K562 (cell line): ENCODE measurements around the gene LTBP4. TPM values are rescaled to one million over a fixed set of nuclear protein-coding genes. Genes with fewer than 3 reads are reported as not detected.

Experiments
- ASH1L ChIP-seq: fragments of 450-650 bp; IDR thresholded peaks from 2 replicates; pipeline ENCODE4 v1.6.1; 2018; ENCODE audit warnings: borderline replicate concordance, mild to moderate bottlenecking, low read depth; ENCODE audit not compliant: partially characterized antibody
- BCOR ChIP-seq: fragments of 450-650 bp; IDR thresholded peaks from 2 replicates; pipeline ENCODE4 v1.6.1; 2016
- CBX1 ChIP-seq: sonication (generic); IDR thresholded peaks from 2 replicates; pipeline ENCODE4 v1.6.1; 2016; ENCODE audit warnings: antibody characterized with exemption, low read depth, mild to moderate bottlenecking
- FUS ChIP-seq: fragments of 200-400 bp; formaldehyde crosslinking; optimal IDR thresholded peaks from 2 replicates; pipeline ENCODE3; 2017; ENCODE audit warnings: low read depth, low read length
- HEY1 ChIP-seq: fragments of 250-450 bp; sonication (Bioruptor Pico); IDR thresholded peaks from 2 replicates; pipeline ENCODE4 v1.5.0; 2020; ENCODE audit warnings: mild to moderate bottlenecking, moderate library complexity, borderline replicate concordance
- MTA2 ChIP-seq: fragments of 450-650 bp; IDR thresholded peaks from 2 replicates; pipeline ENCODE4 v1.6.1; 2016; ENCODE audit warnings: low read depth
- NBN ChIP-seq: fragments of 450-650 bp; IDR thresholded peaks from 2 replicates; pipeline ENCODE4 v1.6.1; 2016; ENCODE audit warnings: low read depth, mild to moderate bottlenecking
- NFXL1 ChIP-seq: fragments of 450-650 bp; formaldehyde crosslinking; IDR thresholded peaks from 2 replicates; pipeline ENCODE4 v1.4.0; 2021; ENCODE audit warnings: mild to moderate bottlenecking
- PTBP1 ChIP-seq: fragments of 200-400 bp; formaldehyde crosslinking; IDR thresholded peaks from 2 replicates; pipeline ENCODE4 v1.6.1; 2017; ENCODE audit warnings: low read depth, low read length
- RBM22 ChIP-seq: fragments of 200-400 bp; formaldehyde crosslinking; IDR thresholded peaks from 2 replicates; pipeline ENCODE4 v1.6.1; 2018; ENCODE audit warnings: low read length, low read depth; ENCODE audit not compliant: poor library complexity, severe bottlenecking
- SMARCA5 ChIP-seq: fragments of 450-650 bp; IDR thresholded peaks from 2 replicates; pipeline ENCODE4 v1.6.1; 2016
- SMARCB1 ChIP-seq: IDR thresholded peaks from 2 replicates; pipeline ENCODE4 v1.6.1; 2011; ENCODE audit warnings: improper control_type of control experiment, low read depth; ENCODE audit not compliant: insufficient read length
- SRSF9 ChIP-seq: fragments of 200-400 bp; formaldehyde crosslinking; IDR thresholded peaks from 2 replicates; pipeline ENCODE4 v1.6.1; 2017; ENCODE audit warnings: low read depth, low read length, borderline replicate concordance
- TRIM28 ChIP-seq: fragments of 450-650 bp; IDR thresholded peaks from 2 replicates; pipeline ENCODE4 v1.6.1; 2017
- ZBTB7A ChIP-seq: IDR thresholded peaks from 2 replicates; pipeline ENCODE4 v1.6.1; 2011; ENCODE audit warnings: low read depth, mild to moderate bottlenecking, low read length, moderate library complexity, borderline replicate concordance; ENCODE audit not compliant: control insufficient read depth
- ZC3H8 ChIP-seq: fragments of 450-650 bp; IDR thresholded peaks from 2 replicates; pipeline ENCODE4 v1.6.1; 2017
- ZFX ChIP-seq: sonication (generic); formaldehyde crosslinking; IDR thresholded peaks from 2 replicates; pipeline ENCODE4 v1.8.0; 2022; ENCODE audit warnings: mild to moderate bottlenecking, missing genetic modification reagents, moderate library complexity
- ZNF121 ChIP-seq: sonication (generic); formaldehyde crosslinking; conservative IDR thresholded peaks from 2 replicates; pipeline ENCODE4 v1.8.0; 2022; ENCODE audit warnings: missing genetic modification reagents
- polyA plus RNA-seq, 8 experiments: library from polyadenylated mRNA; depleted of rRNA in 4 of 8; stranded (reverse) in 5 of 8; unstranded in 3 of 8; fragments of >200 nt; fragmentation: Nextera tagmentation in 2 of 8; fragmentation: Illumina TruSeq in 1 of 8; extraction: Ambion mirVana in 2 of 8; extraction: Trizol in 1 of 8; gene quantifications; 2 replicates each; pipeline versions ENCODE4 v1.2.1 to v1.2.3, GENCODE V29; 2011 to 2014; ENCODE audit warnings: inconsistent platforms in 1 of 8, missing spikeins in 1 of 8
- total RNA-seq, 7 experiments: library from RNA; depleted of rRNA in 6 of 7; stranded (reverse); fragments of >200 nt in 6 of 7; fragmentation: Illumina TruSeq in 2 of 7; extraction: Trizol in 2 of 7; gene quantifications; 2 replicates each; pipeline versions ENCODE4 v1.2.1 to v1.2.3, GENCODE V29; 2011 to 2021; ENCODE audit warnings: low replicate concordance in 1 of 7
- TF ChIP-seq, protein P1 (sequence below): sonication (generic); formaldehyde crosslinking; IDR thresholded peaks from 2 replicates; pipeline ENCODE4 v1.8.1; 2023; ENCODE audit warnings: missing genetic modification reagents, mild to moderate bottlenecking, borderline replicate concordance
- TF ChIP-seq, protein P2 (sequence below): IDR thresholded peaks from 3 replicates; pipeline ENCODE4 v1.6.1; 2011; ENCODE audit warnings: borderline replicate concordance, mild to moderate bottlenecking; ENCODE audit not compliant: insufficient read length, insufficient read depth
- TF ChIP-seq, protein P3 (sequence below): IDR thresholded peaks from 2 replicates; pipeline ENCODE4 v1.6.1; 2016; ENCODE audit warnings: missing genetic modification characterization, missing compliant biosample characterization
- TF ChIP-seq, protein P4 (sequence below): fragments of 250-450 bp; sonication (Bioruptor Pico); IDR thresholded peaks from 2 replicates; pipeline ENCODE4 v1.8.0; 2021; ENCODE audit warnings: borderline replicate concordance, mild to moderate bottlenecking, moderate library complexity; ENCODE audit not compliant: poor library complexity, severe bottlenecking

Gene LTBP4
- total and polyA plus RNA-seq, 9 of the 15 experiments (the other 6 are each of a cell fraction or from before 2014, with no cell fraction given) = 0.35 to 160 (median 31.6) TPM

DNA sequence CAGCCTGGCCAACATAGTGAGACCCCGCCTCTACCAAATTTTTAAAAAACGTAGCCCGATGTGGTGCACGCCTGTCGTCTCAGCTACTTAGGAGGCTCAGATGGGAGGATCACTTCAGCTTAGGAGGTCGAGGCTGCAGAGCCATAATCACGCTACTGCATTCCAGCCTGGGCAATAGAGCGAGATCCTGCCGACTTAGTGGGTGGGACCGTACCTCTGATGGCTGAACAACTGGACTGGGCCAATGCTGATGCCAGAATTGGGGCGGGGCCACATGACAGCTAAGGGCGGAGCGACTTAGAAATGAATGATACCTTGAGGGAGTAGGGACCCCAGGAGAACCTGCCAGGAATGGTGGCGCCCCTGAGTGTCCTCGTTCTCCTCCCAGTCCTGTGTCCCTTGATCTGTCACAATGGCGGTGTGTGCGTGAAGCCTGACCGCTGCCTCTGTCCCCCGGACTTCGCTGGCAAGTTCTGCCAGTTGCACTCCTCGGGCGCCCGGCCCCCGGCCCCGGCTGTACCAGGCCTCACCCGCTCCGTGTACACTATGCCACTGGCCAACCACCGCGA, 3.6 kb downstream of the LTBP4 start (continued):
- TF ChIP-seq, protein P1, sequence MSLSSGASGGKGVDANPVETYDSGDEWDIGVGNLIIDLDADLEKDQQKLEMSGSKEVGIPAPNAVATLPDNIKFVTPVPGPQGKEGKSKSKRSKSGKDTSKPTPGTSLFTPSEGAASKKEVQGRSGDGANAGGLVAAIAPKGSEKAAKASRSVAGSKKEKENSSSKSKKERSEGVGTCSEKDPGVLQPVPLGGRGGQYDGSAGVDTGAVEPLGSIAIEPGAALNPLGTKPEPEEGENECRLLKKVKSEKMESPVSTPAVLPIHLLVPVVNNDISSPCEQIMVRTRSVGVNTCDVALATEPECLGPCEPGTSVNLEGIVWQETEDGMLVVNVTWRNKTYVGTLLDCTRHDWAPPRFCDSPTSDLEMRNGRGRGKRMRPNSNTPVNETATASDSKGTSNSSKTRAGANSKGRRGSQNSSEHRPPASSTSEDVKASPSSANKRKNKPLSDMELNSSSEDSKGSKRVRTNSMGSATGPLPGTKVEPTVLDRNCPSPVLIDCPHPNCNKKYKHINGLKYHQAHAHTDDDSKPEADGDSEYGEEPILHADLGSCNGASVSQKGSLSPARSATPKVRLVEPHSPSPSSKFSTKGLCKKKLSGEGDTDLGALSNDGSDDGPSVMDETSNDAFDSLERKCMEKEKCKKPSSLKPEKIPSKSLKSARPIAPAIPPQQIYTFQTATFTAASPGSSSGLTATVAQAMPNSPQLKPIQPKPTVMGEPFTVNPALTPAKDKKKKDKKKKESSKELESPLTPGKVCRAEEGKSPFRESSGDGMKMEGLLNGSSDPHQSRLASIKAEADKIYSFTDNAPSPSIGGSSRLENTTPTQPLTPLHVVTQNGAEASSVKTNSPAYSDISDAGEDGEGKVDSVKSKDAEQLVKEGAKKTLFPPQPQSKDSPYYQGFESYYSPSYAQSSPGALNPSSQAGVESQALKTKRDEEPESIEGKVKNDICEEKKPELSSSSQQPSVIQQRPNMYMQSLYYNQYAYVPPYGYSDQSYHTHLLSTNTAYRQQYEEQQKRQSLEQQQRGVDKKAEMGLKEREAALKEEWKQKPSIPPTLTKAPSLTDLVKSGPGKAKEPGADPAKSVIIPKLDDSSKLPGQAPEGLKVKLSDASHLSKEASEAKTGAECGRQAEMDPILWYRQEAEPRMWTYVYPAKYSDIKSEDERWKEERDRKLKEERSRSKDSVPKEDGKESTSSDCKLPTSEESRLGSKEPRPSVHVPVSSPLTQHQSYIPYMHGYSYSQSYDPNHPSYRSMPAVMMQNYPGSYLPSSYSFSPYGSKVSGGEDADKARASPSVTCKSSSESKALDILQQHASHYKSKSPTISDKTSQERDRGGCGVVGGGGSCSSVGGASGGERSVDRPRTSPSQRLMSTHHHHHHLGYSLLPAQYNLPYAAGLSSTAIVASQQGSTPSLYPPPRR (CRISPR knock-in tag) = no peak
- TF ChIP-seq CBX1 = peak; percentile 65; the same call in 1 of the 2 replicates
- no peak for TF ChIP-seq FUS
- TF ChIP-seq MTA2 = no peak
- no peak for TF ChIP-seq SMARCB1
- no peak for TF ChIP-seq NBN
- TF ChIP-seq ZFX = no peak
- TF ChIP-seq ZBTB7A = 0 out of 2 replicates have a peak, but pooled peaks have one; percentile 20
- no peak for TF ChIP-seq NFXL1 (CRISPR knock-in tag)
- peak; percentile 11; the same call in 1 of the 2 replicates for TF ChIP-seq SMARCA5
- peak; percentile 68; the same call in 1 of the 2 replicates for TF ChIP-seq BCOR
- TF ChIP-seq, protein P2, sequence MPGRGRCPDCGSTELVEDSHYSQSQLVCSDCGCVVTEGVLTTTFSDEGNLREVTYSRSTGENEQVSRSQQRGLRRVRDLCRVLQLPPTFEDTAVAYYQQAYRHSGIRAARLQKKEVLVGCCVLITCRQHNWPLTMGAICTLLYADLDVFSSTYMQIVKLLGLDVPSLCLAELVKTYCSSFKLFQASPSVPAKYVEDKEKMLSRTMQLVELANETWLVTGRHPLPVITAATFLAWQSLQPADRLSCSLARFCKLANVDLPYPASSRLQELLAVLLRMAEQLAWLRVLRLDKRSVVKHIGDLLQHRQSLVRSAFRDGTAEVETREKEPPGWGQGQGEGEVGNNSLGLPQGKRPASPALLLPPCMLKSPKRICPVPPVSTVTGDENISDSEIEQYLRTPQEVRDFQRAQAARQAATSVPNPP = no peak
- TF ChIP-seq RBM22 = no peak
- TF ChIP-seq ZNF121 = peak; percentile 99
- no peak for TF ChIP-seq HEY1 (CRISPR knock-in tag)
- no peak for TF ChIP-seq TRIM28
- 0 out of 2 replicates have a peak, but pooled peaks have one; percentile 74 for TF ChIP-seq PTBP1
- TF ChIP-seq ASH1L = peak; percentile 4
- TF ChIP-seq, protein P3, sequence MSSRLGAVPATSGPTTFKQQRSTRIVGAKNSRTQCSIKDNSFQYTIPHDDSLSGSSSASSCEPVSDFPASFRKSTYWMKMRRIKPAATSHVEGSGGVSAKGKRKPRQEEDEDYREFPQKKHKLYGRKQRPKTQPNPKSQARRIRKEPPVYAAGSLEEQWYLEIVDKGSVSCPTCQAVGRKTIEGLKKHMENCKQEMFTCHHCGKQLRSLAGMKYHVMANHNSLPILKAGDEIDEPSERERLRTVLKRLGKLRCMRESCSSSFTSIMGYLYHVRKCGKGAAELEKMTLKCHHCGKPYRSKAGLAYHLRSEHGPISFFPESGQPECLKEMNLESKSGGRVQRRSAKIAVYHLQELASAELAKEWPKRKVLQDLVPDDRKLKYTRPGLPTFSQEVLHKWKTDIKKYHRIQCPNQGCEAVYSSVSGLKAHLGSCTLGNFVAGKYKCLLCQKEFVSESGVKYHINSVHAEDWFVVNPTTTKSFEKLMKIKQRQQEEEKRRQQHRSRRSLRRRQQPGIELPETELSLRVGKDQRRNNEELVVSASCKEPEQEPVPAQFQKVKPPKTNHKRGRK = no peak
- TF ChIP-seq SRSF9 = no peak
- no peak for TF ChIP-seq ZC3H8
- TF ChIP-seq, protein P4, sequence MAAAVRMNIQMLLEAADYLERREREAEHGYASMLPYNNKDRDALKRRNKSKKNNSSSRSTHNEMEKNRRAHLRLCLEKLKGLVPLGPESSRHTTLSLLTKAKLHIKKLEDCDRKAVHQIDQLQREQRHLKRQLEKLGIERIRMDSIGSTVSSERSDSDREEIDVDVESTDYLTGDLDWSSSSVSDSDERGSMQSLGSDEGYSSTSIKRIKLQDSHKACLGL (CRISPR knock-in tag) = no peak
